Measurements from ENCODE around the gene CD302.
A peak's percentile ranks its signal among the peaks of the same experiment; 100 is the strongest.

GRCh38 chr2:159755788-159756187 is 42.2 kb downstream of the CD302 start:
- peak; percentile 68 for TF ChIP-seq CTCF (conservative IDR thresholded peaks at IDR 0.05; ENCODE audit: low read depth, low read length)
- TF ChIP-seq EZH2 (IDR thresholded peaks at IDR 0.05; ENCODE audit: low read length, unreplicated experiment): no peak
- no peak for TF ChIP-seq EZH2phosphoT487 (IDR thresholded peaks at IDR 0.05; ENCODE audit: borderline replicate concordance, low read length)
